ENCODE results near the gene OCSTAMP.

- TF ChIP-seq POLR2AphosphoS5 (IDR thresholded peaks at IDR 0.05; ENCODE audit: low read depth, low read length): no peak
- no peak for TF ChIP-seq CTCF (IDR thresholded peaks at IDR 0.05)
These were observed 45.5 kb upstream of the OCSTAMP start for GRCh38 chr20:46595933-46596332.

Data from Panc1 (cell line).